T-cell (primary cell): Measurements from ENCODE around the gene RBM12. TPM values are rescaled to one million over a fixed set of nuclear protein-coding genes. Genes with fewer than 3 reads are reported as not detected.

Experiments used
- ATAC-seq, 4 experiments: fragments of 200-7000 bp in 3 of 4; fragments of 150-1000 bp in 1 of 4; cut with Tn5 transposase; replicated peaks in 1 of 4; 1 replicate in 3 of 4; 2 replicates in 1 of 4; pipeline ENCODE4 v1.10.0; 2021; ENCODE audit warnings: moderate library complexity in 3 of 4, mild to moderate bottlenecking in 2 of 4, moderate number of reproducible peaks in 1 of 4
- CTCF ChIA-PET, 2 donors: fragments of 300-600 bp; sonication (Branson Sonifier 250); formaldehyde crosslinking; loops; one replicate each; lab custom pipeline; 2022; ENCODE audit warnings: antibody characterized with exemption in 2 of 2; lab: Charles Lee
- POLR2A ChIA-PET, 2 donors: fragments of 300-600 bp; sonication (Branson Sonifier 250); formaldehyde crosslinking; loops; one replicate each; lab custom pipeline; 2022; ENCODE audit warnings: antibody characterized with exemption in 2 of 2; lab: Charles Lee
- DNase-seq, 35 experiments: peaks; one replicate each; pipeline versions ENCODE4 v3.0.0 to v3.0.0-alpha.2; 2013 to 2023
- H3K27ac ChIP-seq: one replicate; pipeline ENCODE4 v1.5.1; 2013; ENCODE audit warnings: low read length
- H3K27me3 ChIP-seq, 2 experiments: replicated peaks in 1 of 2; 1 replicate in 1 of 2; 2 replicates in 1 of 2; pipeline versions ENCODE4 v1.6.1 to v1.7.0; 2013; ENCODE audit warnings: low read length in 1 of 2, mixed read lengths in 1 of 2; ENCODE audit not compliant: control insufficient read depth in 2 of 2, insufficient read depth in 2 of 2; ENCODE audit errors: extremely low read depth in 1 of 2
- H3K36me3 ChIP-seq, 2 donors: 1 replicate in 1 of 2; 2 replicates in 1 of 2; pipeline versions ENCODE4 v1.6.1 to v1.7.0; 2013; ENCODE audit warnings: low read length in 1 of 2; ENCODE audit not compliant: control insufficient read depth in 2 of 2, insufficient read depth in 1 of 2; ENCODE audit errors: extremely low read depth in 1 of 2
- H3K4me1 ChIP-seq, 2 experiments: 1 replicate in 1 of 2; 2 replicates in 1 of 2; pipeline versions ENCODE4 v1.6.1 to v1.7.0; 2013; ENCODE audit warnings: low read length in 2 of 2, mixed read lengths in 1 of 2; ENCODE audit not compliant: insufficient read depth in 2 of 2, control insufficient read depth in 1 of 2; ENCODE audit errors: extremely low read depth in 1 of 2
- H3K4me3 ChIP-seq, 2 donors: 1 replicate in 1 of 2; 2 replicates in 1 of 2; pipeline versions ENCODE4 v1.5.1 to v1.7.0; 2013; ENCODE audit warnings: mild to moderate bottlenecking in 2 of 2, low read length in 1 of 2, moderate library complexity in 1 of 2; ENCODE audit not compliant: control insufficient read depth in 1 of 2; ENCODE audit errors: extremely low read depth in 1 of 2
- H3K9me3 ChIP-seq: 2 replicates; pipeline ENCODE4 v1.7.0; 2013
- H3K27ac Mint-ChIP-seq, 2 donors: one replicate each; pipeline ENCODE4 v1.8.0; 2020 to 2021; ENCODE audit warnings: mild to moderate bottlenecking in 2 of 2, mixed read lengths in 2 of 2
- H3K27me3 Mint-ChIP-seq, 2 donors: one replicate each; pipeline ENCODE4 v1.8.0; 2021 to 2022; ENCODE audit warnings: mixed read lengths in 2 of 2
- H3K36me3 Mint-ChIP-seq: one replicate; pipeline ENCODE4 v1.8.0; 2021; ENCODE audit warnings: mixed read lengths
- H3K4me1 Mint-ChIP-seq, 3 donors: one replicate each; pipeline ENCODE4 v1.8.0; 2020 to 2022; ENCODE audit warnings: mixed read lengths in 3 of 3, mild to moderate bottlenecking in 1 of 3
- H3K4me3 Mint-ChIP-seq, 3 donors: one replicate each; pipeline ENCODE4 v1.8.0; 2020 to 2022; ENCODE audit warnings: mild to moderate bottlenecking in 3 of 3, mixed read lengths in 3 of 3, moderate library complexity in 3 of 3
- H3K9me3 Mint-ChIP-seq, 3 donors: one replicate each; pipeline ENCODE4 v1.8.0; 2020 to 2022; ENCODE audit warnings: mixed read lengths in 3 of 3
- WGBS: methylation state at CpG from one replicate; pipeline ENCODE4 v1.1.5; 2013; ENCODE audit warnings: missing lambda C conversion rate; ENCODE audit not compliant: insufficient coverage; 5-methylcytosine and 5-hydroxymethylcytosine counted together
- total RNA-seq, 35 experiments: library from RNA in 6 of 35; stranded (reverse) in 6 of 35; fragments of 120-200 nt in 1 of 35; gene quantifications; one replicate each; pipeline versions ENCODE4 v1.2.1 to v1.2.4 and lab custom pipeline; 2013 to 2026

RBM12 gene
- total RNA-seq, 5 donors from 2014 or later (not counting 1 experiment from before 2014, with no cell fraction given) = 89.5 to 113 (median 109) TPM

DNA sequence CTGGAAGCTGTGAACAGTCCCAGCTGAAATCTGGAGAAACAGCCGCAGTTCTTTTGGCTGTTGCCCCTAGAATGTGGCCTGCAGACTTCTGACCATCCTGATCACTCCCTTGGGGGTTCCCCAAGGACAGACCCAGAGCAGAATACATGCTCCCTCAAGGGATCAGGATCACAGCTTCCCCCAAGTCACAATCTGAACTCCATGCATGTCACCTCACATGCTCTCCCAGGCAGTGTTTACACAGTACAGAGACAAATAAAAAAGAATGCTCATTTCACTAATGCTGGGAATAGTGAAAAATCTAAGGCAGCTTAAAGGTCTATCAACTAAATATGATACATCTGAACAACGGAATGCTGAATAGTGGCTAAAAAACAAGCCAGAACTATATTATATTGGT, 28.6 kb downstream of the RBM12 start:
- ChIA-PET POLR2A (no interaction called here), CTCF (interaction anchor here (0.5 to 0.8 kb wide), 2 partner anchors 9 to 852 kb away, joined by 4 to 7 read pairs; no protein-coding TSS in a partner anchor)
- Histone ChIP-seq H3K27ac (no peak overlapping the region), H3K4me1 (peaks cover 0 to 22% of the 10 kb centered on the region in 2 experiments), H3K4me3 (no peak overlapping the region), H3K36me3 (peaks cover 3 to 21% of the 10 kb centered on the region in 2 donors), H3K27me3 (no peaks in the 10 kb centered on the region), H3K9me3 (no peaks in the 10 kb centered on the region)
- Mint-ChIP-seq H3K36me3 (peaks cover 17% of the 10 kb centered on the region), H3K27me3 (no peaks in the 10 kb centered on the region), H3K4me1 (peaks cover 57 to 69% (median 58%) of the 10 kb centered on the region in 3 donors), H3K4me3 (no peak overlapping the region), H3K9me3 (no peaks in the 10 kb centered on the region), H3K27ac (peak overlapping the region in 1 of 2 donors; percentile 15)
- no peak for ATAC-seq
- DNase-seq = no peak
- 93% methylated on average over 1 of the region's 2 CpGs for WGBS

DNA sequence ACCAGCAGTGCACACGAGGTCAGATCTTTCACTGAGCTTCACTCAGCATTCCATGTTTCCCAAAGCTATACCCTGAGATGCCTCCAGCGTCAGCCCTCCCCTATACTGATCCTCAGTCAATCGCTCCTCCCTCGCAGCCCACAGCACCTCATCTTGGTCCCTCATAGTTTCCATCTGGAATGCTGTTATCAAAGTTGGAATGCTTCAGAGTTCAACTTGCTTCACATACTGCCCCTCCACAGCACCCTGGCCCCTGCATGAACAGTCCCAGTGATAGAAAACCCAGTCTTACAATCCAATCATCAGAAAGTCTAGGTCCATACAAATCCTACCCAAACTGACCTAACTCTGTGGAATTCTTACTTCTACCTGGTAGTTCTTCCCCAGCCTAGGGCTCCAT, 29.0 kb downstream of the RBM12 start:
- no peak overlapping the region for H3K4me3 Mint-ChIP-seq
- H3K27me3 Mint-ChIP-seq = no peaks in the 10 kb centered on the region
- WGBS = 98% methylated on average over 4 of the region's 4 CpGs
- Histone ChIP-seq H3K9me3 (no peaks in the 10 kb centered on the region), H3K27ac (no peak overlapping the region), H3K4me1 (peaks cover 0 to 22% of the 10 kb centered on the region in 2 experiments), H3K27me3 (no peaks in the 10 kb centered on the region), H3K4me3 (no peak overlapping the region), H3K36me3 (peaks cover 8 to 25% of the 10 kb centered on the region in 2 donors)
- peaks cover 19% of the 10 kb centered on the region for H3K36me3 Mint-ChIP-seq
- ATAC-seq = no peak
- ChIA-PET CTCF (no interaction called here), POLR2A (no interaction called here)
- peaks cover 52 to 65% (median 53%) of the 10 kb centered on the region in 3 donors for H3K4me1 Mint-ChIP-seq
- no peak for DNase-seq
- peak overlapping the region; percentile 8 to 53 for H3K27ac Mint-ChIP-seq
- no peaks in the 10 kb centered on the region for H3K9me3 Mint-ChIP-seq

DNA sequence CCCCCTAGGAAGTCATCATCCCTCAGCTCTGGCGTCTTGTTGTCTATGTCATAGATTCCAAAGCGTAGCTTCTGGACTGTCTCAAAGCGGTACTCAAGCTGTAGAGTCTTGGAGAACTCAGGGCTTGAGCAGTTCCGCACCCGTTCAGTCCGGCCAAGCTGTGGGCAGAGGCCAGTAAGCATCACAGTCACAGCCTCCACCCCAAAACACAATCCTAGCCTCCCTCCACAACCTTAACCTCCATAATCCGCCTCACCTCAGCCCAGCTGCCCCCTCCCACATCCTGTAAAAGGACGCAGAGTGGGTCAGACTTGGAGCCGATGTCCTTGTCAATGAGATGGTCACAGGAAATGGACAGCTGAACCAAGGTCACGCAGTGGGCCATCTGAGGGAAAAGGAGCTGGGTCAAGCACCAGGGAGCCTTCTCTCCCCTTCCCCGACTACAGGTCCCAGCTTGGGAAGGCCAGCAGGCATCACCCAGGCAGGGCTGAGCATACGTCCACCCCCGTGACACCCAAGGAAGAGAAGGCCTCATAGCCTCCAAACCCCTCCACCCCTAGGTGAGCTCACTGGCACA, 32.1 kb downstream of the RBM12 start:
- H3K4me3 ChIP-seq = no peak overlapping the region
- ChIA-PET CTCF (interaction anchor here in 1 of 2 donors (0.6 kb wide), 1 partner anchor 28 kb away, joined by 3 read pairs; no protein-coding TSS in a partner anchor), POLR2A (interaction anchor here (0.5 to 1.0 kb wide), 2 partner anchors 14 to 321 kb away, joined by 4 read pairs; no protein-coding TSS in a partner anchor)
- no peaks in the 10 kb centered on the region for H3K27me3 ChIP-seq
- peaks cover 0 to 16% of the 10 kb centered on the region in 2 experiments for H3K4me1 ChIP-seq
- H3K9me3 Mint-ChIP-seq = no peaks in the 10 kb centered on the region
- WGBS = 99% methylated on average over 11 of the region's 13 CpGs
- no peaks in the 10 kb centered on the region for H3K9me3 ChIP-seq
- no peak for DNase-seq
- H3K36me3 Mint-ChIP-seq = peaks cover 38% of the 10 kb centered on the region
- no peaks in the 10 kb centered on the region for H3K27me3 Mint-ChIP-seq
- peaks cover 27 to 45% (median 29%) of the 10 kb centered on the region in 3 donors for H3K4me1 Mint-ChIP-seq
- no peak overlapping the region for H3K4me3 Mint-ChIP-seq
- H3K27ac Mint-ChIP-seq = no peak overlapping the region
- no peak overlapping the region for H3K27ac ChIP-seq
- no peak for ATAC-seq
- peaks cover 17 to 52% of the 10 kb centered on the region in 2 donors for H3K36me3 ChIP-seq

DNA sequence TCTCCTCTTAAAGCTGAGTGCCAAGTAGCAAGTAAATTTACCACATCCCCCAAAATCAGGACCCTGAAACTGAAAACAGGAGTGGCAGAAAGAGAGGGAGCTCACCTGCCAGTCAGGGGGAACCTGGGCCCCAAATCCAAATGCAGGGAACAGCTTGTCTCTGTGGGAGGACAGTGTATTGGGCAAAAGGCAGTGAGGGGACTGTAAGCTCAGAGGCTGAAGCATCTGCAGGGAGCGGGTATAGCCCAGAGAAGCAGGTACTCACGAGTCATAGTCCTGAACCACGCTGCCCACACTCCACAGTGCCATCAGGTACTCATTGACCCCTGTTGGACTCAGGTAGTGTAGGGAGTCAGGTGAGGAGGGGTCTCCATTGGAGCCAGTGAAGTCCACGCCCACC, 34.1 kb downstream of the RBM12 start:
- no peaks in the 10 kb centered on the region for H3K27me3 ChIP-seq
- peaks cover 17 to 69% of the 10 kb centered on the region in 2 donors for H3K36me3 ChIP-seq
- DNase-seq (no peak), ATAC-seq (no peak)
- H3K27ac ChIP-seq = no peak overlapping the region
- Mint-ChIP-seq H3K36me3 (peaks cover 56% of the 10 kb centered on the region), H3K4me1 (peaks cover 10 to 27% (median 13%) of the 10 kb centered on the region in 3 donors), H3K4me3 (no peak overlapping the region), H3K9me3 (no peaks in the 10 kb centered on the region), H3K27me3 (no peaks in the 10 kb centered on the region), H3K27ac (no peak overlapping the region)
- CTCF ChIA-PET = interaction anchor here in 1 of 2 donors (0.5 to 0.7 kb wide), 2 partner anchors 189 to 366 kb away, joined by 3 read pairs; no protein-coding TSS in a partner anchor
- no CpG with 5 or more reads among the region's 4 CpGs for WGBS
- H3K9me3 ChIP-seq = no peaks in the 10 kb centered on the region
- H3K4me1 ChIP-seq = peaks cover 0 to 7% of the 10 kb centered on the region in 2 experiments
- POLR2A ChIA-PET = interaction anchor here in 1 of 2 donors (1.1 kb wide), 1 partner anchor 11 kb away, joined by 3 read pairs; no protein-coding TSS in a partner anchor
- H3K4me3 ChIP-seq = no peak overlapping the region

DNA sequence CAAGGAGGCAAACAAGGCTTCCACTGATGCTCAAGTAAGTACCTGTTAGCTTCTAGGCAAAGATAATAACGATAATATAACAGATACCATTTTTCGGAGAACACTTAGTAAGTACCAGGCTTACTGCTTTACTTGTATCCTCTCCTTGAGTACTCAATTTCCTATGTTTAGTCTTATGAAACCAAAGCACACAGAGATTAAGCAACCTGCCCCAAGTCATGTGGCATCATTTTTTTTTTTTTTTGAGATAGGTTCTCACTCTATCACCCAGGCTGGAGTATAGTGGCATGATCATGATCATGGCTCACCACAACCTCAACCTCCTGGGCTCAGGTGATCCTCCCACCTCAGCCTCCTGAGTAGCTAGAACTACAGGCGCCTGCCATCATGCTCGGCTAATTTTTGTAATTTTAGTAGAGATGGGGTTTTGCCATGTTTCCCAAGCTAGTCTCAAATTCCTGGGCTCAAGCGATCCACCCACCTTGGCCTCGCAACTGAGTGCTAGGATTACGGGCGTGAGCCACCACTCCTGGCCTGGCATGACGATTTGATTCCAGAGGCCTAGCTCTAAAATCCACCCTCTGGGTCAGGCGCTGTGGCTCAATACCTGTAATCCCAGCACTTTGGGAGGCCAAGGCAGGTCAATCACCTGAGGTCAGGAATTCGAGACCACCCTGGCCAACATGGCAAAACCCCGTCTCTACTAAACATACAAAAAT, 35.1 kb downstream of the RBM12 start:
- Histone ChIP-seq H3K9me3 (no peaks in the 10 kb centered on the region), H3K27ac (no peak overlapping the region), H3K4me1 (peaks cover 0 to 3% of the 10 kb centered on the region in 2 experiments), H3K36me3 (peaks cover 21 to 75% of the 10 kb centered on the region in 2 donors), H3K27me3 (no peaks in the 10 kb centered on the region), H3K4me3 (no peak overlapping the region)
- Mint-ChIP-seq H3K36me3 (peaks cover 59% of the 10 kb centered on the region), H3K9me3 (no peaks in the 10 kb centered on the region), H3K4me3 (no peak overlapping the region), H3K27ac (no peak overlapping the region), H3K27me3 (no peaks in the 10 kb centered on the region), H3K4me1 (peaks cover 2 to 17% (median 5%) of the 10 kb centered on the region in 3 donors)
- no peak for ATAC-seq
- POLR2A ChIA-PET = interaction anchor here in 1 of 2 donors (1.1 kb wide), 1 partner anchor 10 kb away, joined by 3 read pairs; no protein-coding TSS in a partner anchor
- CTCF ChIA-PET = interaction anchor here (0.6 to 1.1 kb wide), 2 partner anchors 22 to 55 kb away, joined by 3 read pairs; no protein-coding TSS in a partner anchor
- WGBS = 90% methylated on average over 9 of the region's 12 CpGs
- no peak for DNase-seq

DNA sequence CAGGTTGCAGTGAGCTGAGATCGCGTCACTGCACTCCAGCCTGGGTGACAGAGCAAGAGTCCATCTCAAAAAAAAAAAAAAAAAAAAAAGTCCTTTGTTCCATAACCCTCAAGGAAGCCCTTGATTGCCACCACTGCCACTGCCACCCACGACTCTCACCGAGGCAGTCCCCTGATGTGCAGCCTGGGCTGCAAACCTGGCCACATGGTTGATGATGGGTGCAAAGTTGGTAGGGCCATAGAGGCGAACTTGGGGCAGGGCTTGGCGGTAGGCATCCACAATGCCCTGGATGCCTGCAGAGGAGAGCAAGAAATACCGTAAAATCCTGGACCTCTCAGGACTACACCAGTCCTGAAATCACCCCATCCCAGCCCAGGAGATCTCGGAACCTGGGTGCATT, 37.6 kb downstream of the RBM12 start:
- no peaks in the 10 kb centered on the region for H3K9me3 Mint-ChIP-seq
- no peak overlapping the region for H3K4me3 ChIP-seq
- no peaks in the 10 kb centered on the region for H3K27me3 Mint-ChIP-seq
- 93% methylated on average over 3 of the region's 8 CpGs for WGBS
- ATAC-seq = no peak
- peaks cover 51% of the 10 kb centered on the region for H3K36me3 Mint-ChIP-seq
- ChIA-PET CTCF (no interaction called here), POLR2A (interaction anchor here in 1 of 2 donors (0.7 kb wide), 1 partner anchor 127 kb away, joined by 3 read pairs; no protein-coding TSS in a partner anchor)
- H3K4me1 ChIP-seq = no peaks in the 10 kb centered on the region
- peaks cover 0 to 2% (median 0%) of the 10 kb centered on the region in 3 donors for H3K4me1 Mint-ChIP-seq
- no peak overlapping the region for H3K4me3 Mint-ChIP-seq
- H3K9me3 ChIP-seq = no peaks in the 10 kb centered on the region
- H3K27ac ChIP-seq = no peak overlapping the region
- peaks cover 21 to 65% of the 10 kb centered on the region in 2 donors for H3K36me3 ChIP-seq
- no peak overlapping the region for H3K27ac Mint-ChIP-seq
- no peaks in the 10 kb centered on the region for H3K27me3 ChIP-seq
- no peak for DNase-seq
